HCT116 (cell line): ENCODE results near the gene NCAN. TPM values are rescaled to one million over a fixed set of nuclear protein-coding genes. Genes with fewer than 3 reads are reported as not detected.

Experiments
- ATAC-seq: fragments of 200-7000 bp; cut with Tn5 transposase; 2 replicates; pipeline ENCODE4 v1.9.1; 2020; ENCODE audit warnings: mild to moderate bottlenecking, moderate library complexity
- Bru-seq: library from RNA; stranded (reverse); fragments of 400-500 nt; gene quantifications from one replicate; lab custom pipeline; 2021; lab: Mats Ljungman, UMichigan
- BruChase-seq, 2 experiments: library from RNA; stranded (reverse); fragments of 400-500 nt; gene quantifications; one replicate each; lab custom pipeline; 2021; lab: Mats Ljungman, UMichigan
- BruUV-seq: library from RNA; stranded (reverse); fragments of 400-500 nt; replicated peaks from 2 replicates; lab custom pipeline; 2021; lab: Mats Ljungman, UMichigan
- CTCF ChIA-PET: fragments of 300-600 bp; sonication (Branson Sonifier 250); formaldehyde crosslinking; loops from one replicate; lab custom pipeline; 2021; ENCODE audit warnings: antibody characterized with exemption; lab: Charles Lee
- POLR2A ChIA-PET: fragments of 300-600, 350-600 bp; sonication (Branson Sonifier 250); formaldehyde crosslinking; loops from one replicate; lab custom pipeline; 2021; ENCODE audit warnings: antibody characterized with exemption; lab: Charles Lee
- RAD21 ChIA-PET, 2 experiments: fragments of 300-600 bp; sonication (Branson Sonifier 250); formaldehyde crosslinking; loops; one replicate each; lab custom pipeline; 2023; ENCODE audit warnings: low total read pairs in 2 of 2; ENCODE audit not compliant: uncharacterized antibody in 2 of 2, unreplicated experiment in 2 of 2, low non-redundant PET in 1 of 2; lab: Charles Lee
- DNase-seq: peaks from one replicate; pipeline ENCODE4 v3.0.0-alpha.2; 2010; ENCODE audit warnings: low read depth, low spot score
- H2AFZ ChIP-seq: fragments of 200-600 bp; shearing (Covaris generic), sonication (generic); 2 replicates; pipeline ENCODE4 v1.6.1; 2017; ENCODE audit warnings: low read depth, mixed run types, mixed read lengths, antibody characterized with exemption, low read length; ENCODE audit not compliant: poor library complexity, severe bottlenecking
- H3K27ac ChIP-seq: 2 replicates; pipeline ENCODE4 v1.5.1; 2012; ENCODE audit warnings: low read depth, low read length
- H3K27me3 ChIP-seq: fragments of 200-600 bp; sonication (generic); 2 replicates; pipeline ENCODE4 v1.6.1; 2016; ENCODE audit warnings: mixed run types, low read length, mixed read lengths; ENCODE audit not compliant: insufficient read depth
- H3K36me3 ChIP-seq, 2 experiments: fragments of 200-500 bp in 1 of 2; fragments of 200-600 bp in 1 of 2; sonication (Bioruptor generic) in 1 of 2; sonication (generic) in 1 of 2; 2 replicates each; pipeline versions ENCODE4 v1.5.1 to v1.6.1; 2014 to 2016; ENCODE audit warnings: low read length in 2 of 2, inconsistent platforms in 1 of 2, mixed read lengths in 1 of 2, mixed run types in 1 of 2; ENCODE audit not compliant: insufficient read depth in 2 of 2, control insufficient read depth in 1 of 2
- H3K4me1 ChIP-seq, 2 experiments: fragments of 200-600 bp in 1 of 2; sonication (generic) in 1 of 2; 2 replicates each; pipeline versions ENCODE4 v1.5.1 to v1.6.1; 2012 to 2017; ENCODE audit warnings: low read length in 2 of 2, inconsistent platforms in 1 of 2, mild to moderate bottlenecking in 1 of 2, mixed read lengths in 1 of 2, mixed run types in 1 of 2, moderate library complexity in 1 of 2; ENCODE audit not compliant: insufficient read depth in 2 of 2, control insufficient read depth in 1 of 2
- H3K4me2 ChIP-seq: fragments of 200-600 bp; sonication (generic); 2 replicates; pipeline ENCODE4 v1.6.1; 2017; ENCODE audit warnings: mixed run types, low read length, mixed read lengths
- H3K4me3 ChIP-seq, 2 experiments: fragments of 200-600 bp in 1 of 2; sonication (generic) in 1 of 2; replicated peaks in 1 of 2; 2 replicates each; pipeline ENCODE4 v1.5.1; 2011 to 2016; ENCODE audit warnings: low read length in 2 of 2, control low read depth in 1 of 2, low read depth in 1 of 2, mild to moderate bottlenecking in 1 of 2, mixed read lengths in 1 of 2, mixed run types in 1 of 2
- H3K79me2 ChIP-seq: fragments of 200-600 bp; sonication (generic); 2 replicates; pipeline ENCODE4 v1.6.1; 2017; ENCODE audit warnings: mild to moderate bottlenecking, mixed run types, low read length, moderate library complexity, mixed read lengths; ENCODE audit not compliant: insufficient read depth
- H3K9ac ChIP-seq: fragments of 200-600 bp; sonication (generic); 2 replicates; pipeline ENCODE4 v1.6.1; 2016; ENCODE audit warnings: low read length, mixed read lengths
- H3K9me2 ChIP-seq: fragments of 200-600 bp; sonication (generic), shearing (Covaris generic); 2 replicates; pipeline ENCODE4 v1.6.1; 2017; ENCODE audit warnings: mixed run types, mild to moderate bottlenecking, moderate library complexity; ENCODE audit not compliant: insufficient read depth
- H3K9me3 ChIP-seq, 2 experiments: fragments of 200-500 bp in 1 of 2; fragments of 200-600 bp in 1 of 2; sonication (Bioruptor generic) in 1 of 2; sonication (generic) in 1 of 2; 2 replicates each; pipeline ENCODE4 v1.6.1; 2014 to 2017; ENCODE audit warnings: low read length in 2 of 2, mixed read lengths in 2 of 2, inconsistent platforms in 1 of 2, low read depth in 1 of 2, mild to moderate bottlenecking in 1 of 2, mixed run types in 1 of 2, moderate library complexity in 1 of 2; ENCODE audit not compliant: control insufficient read depth in 1 of 2, insufficient read depth in 1 of 2
- H4K20me1 ChIP-seq: fragments of 200-600 bp; sonication (generic), shearing (Covaris generic); 2 replicates; pipeline ENCODE4 v1.6.1; 2017; ENCODE audit warnings: mixed run types, mild to moderate bottlenecking, moderate library complexity; ENCODE audit not compliant: insufficient read depth
- CEBPB ChIP-seq: IDR thresholded peaks from 2 replicates; pipeline ENCODE4 v1.6.1; 2012; ENCODE audit warnings: low read depth
- EZH2 ChIP-seq: fragments of 200-600 bp; sonication (generic); IDR thresholded peaks from 2 replicates; pipeline ENCODE4 v1.6.1; 2017; ENCODE audit warnings: antibody characterized with exemption, mixed run types
- SRF ChIP-seq: IDR thresholded peaks from 2 replicates; pipeline ENCODE4 v1.6.1; 2012; ENCODE audit warnings: low read depth
- TCF7L2 ChIP-seq: IDR thresholded peaks from 2 replicates; pipeline ENCODE4 v1.7.0; 2011; ENCODE audit warnings: borderline replicate concordance, inconsistent platforms; ENCODE audit not compliant: insufficient read depth, insufficient read length; ENCODE audit errors: extremely low read depth
- intact Hi-C: fragments of 100-400 bp; cut with micrococcal nuclease; formaldehyde crosslinking; loops from 2 replicates; pipeline ENCODE4 v1.10.0; 2022
- long read RNA-seq: library from polyadenylated mRNA; unstranded; transcript quantifications from one replicate; pipeline ENCODE4 v2.0.0, GENCODE V29; 2021; ENCODE audit not compliant: unreplicated experiment
- polyA plus RNA-seq: library from polyadenylated mRNA; unstranded; fragments of >200 nt; gene quantifications from 2 replicates; pipeline ENCODE4 v1.2.1, GENCODE V29; 2012; ENCODE audit warnings: missing spikeins
- total RNA-seq: library from RNA; stranded (reverse); gene quantifications from one replicate; pipeline ENCODE4 v1.2.1, GENCODE V29; 2021; ENCODE audit not compliant: unreplicated experiment
- TF ChIP-seq, protein P1 (sequence below): IDR thresholded peaks from 2 replicates; pipeline ENCODE4 v1.6.1; 2012; ENCODE audit warnings: low read depth

Gene NCAN
- total RNA-seq (0.07 TPM), Bru-seq, nascent RNA (percentile 10 among the genes with signal in this experiment), BruChase-seq, experiment 1, labeled RNA remaining after a 6-hour chase (percentile 21 among the genes with signal in this experiment), BruChase-seq, experiment 2, labeled RNA remaining after a 2-hour chase (percentile 13 among the genes with signal in this experiment)
- 0.14 and 0.20 TPM in 2 replicates for polyA plus RNA-seq
- long read RNA-seq = 0 reads

DNA sequence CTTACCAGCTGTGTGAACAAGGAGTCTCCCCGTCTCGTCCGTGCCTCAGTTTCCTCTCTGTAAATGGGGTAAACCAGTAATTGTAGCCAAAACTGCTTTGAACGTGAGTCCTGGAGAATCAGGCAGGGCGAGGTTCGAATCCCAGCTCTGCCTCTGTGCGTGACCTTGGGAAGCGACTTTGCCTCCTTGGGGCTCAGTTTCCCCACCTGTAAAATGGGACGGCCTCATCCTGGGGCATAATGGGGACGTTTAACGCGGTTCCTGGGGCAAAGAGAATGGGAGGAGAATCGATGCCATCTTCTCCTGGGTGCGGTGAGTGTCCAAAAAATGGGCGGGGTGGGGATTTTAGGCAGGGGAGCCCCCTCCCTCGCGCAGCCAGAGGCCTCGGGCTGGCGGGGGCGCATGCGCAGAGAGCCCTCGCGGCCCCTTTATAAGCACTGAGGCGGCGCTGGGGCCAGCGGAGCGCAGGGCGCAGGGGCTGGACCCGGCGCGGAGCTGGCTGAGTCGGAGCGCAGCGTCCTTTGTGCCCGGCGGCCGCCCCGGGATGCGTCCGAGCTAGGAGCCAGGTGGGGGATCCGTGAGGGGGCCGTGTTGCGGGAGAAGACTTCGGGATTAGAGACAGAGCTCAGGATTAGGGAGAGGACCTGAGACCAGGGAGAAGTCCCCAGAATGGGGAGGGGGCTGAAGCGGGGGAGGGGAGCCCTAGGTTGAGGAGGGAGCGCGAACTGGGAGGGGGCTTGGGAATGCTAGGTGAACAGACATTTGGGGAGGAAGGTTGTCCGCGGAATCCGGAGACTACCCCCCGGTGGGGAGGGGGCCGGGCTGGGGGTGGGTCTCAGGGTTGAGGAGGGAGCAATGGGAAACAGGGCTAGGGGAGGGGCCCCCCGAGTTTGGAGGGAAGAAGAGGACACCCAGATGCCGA, at the start of gene NCAN:
TSS of gene NCAN (plus strand) at position 460 of the 922 bp plus-strand sequence. CDS start 4,996 bp downstream, outside the sequence.
- Histone ChIP-seq H3K4me3 (no peak within 1 kb of the TSS), H3K4me2 (no peak within 1 kb of the TSS), H3K79me2 (no peaks in the 10 kb centered on the region), H4K20me1 (no peaks in the 10 kb centered on the region), H2AFZ (no peak within 1 kb of the TSS), H3K9me3 (no peaks in the 10 kb centered on the region), H3K27ac (no peak within 1 kb of the TSS), H3K27me3 (no peaks in the 10 kb centered on the region), H3K9ac (no peak within 1 kb of the TSS), H3K4me1 (peaks cover 0 to 11% of the 10 kb centered on the region in 2 experiments; a peak in 1 of 4 replicates), H3K36me3 (no peaks in the 10 kb centered on the region), H3K9me2 (no peaks in the 10 kb centered on the region)
- no TSS peak for BruUV-seq
- no peak for TF ChIP-seq SRF
- TF ChIP-seq, protein P1, sequence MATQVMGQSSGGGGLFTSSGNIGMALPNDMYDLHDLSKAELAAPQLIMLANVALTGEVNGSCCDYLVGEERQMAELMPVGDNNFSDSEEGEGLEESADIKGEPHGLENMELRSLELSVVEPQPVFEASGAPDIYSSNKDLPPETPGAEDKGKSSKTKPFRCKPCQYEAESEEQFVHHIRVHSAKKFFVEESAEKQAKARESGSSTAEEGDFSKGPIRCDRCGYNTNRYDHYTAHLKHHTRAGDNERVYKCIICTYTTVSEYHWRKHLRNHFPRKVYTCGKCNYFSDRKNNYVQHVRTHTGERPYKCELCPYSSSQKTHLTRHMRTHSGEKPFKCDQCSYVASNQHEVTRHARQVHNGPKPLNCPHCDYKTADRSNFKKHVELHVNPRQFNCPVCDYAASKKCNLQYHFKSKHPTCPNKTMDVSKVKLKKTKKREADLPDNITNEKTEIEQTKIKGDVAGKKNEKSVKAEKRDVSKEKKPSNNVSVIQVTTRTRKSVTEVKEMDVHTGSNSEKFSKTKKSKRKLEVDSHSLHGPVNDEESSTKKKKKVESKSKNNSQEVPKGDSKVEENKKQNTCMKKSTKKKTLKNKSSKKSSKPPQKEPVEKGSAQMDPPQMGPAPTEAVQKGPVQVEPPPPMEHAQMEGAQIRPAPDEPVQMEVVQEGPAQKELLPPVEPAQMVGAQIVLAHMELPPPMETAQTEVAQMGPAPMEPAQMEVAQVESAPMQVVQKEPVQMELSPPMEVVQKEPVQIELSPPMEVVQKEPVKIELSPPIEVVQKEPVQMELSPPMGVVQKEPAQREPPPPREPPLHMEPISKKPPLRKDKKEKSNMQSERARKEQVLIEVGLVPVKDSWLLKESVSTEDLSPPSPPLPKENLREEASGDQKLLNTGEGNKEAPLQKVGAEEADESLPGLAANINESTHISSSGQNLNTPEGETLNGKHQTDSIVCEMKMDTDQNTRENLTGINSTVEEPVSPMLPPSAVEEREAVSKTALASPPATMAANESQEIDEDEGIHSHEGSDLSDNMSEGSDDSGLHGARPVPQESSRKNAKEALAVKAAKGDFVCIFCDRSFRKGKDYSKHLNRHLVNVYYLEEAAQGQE = no peak
- no peak for TF ChIP-seq EZH2
- no peak for TF ChIP-seq TCF7L2
- no peak for TF ChIP-seq CEBPB
- POLR2A ChIA-PET = no interaction called here
- ATAC-seq = no peak
- intact Hi-C loops = no loop called here
- CTCF ChIA-PET = no interaction called here
- RAD21 ChIA-PET = no interaction called here
- no peak for DNase-seq
